Fibroblast of skin of right quadriceps (primary cell): ENCODE measurements around the gene TTLL11.
"Not testable (repeated sequence)": the region's sequence is repeated elsewhere in the genome, so short reads cannot be mapped to it uniquely, and the experiment has no call there.

ENCODE experiments used
- DNase-seq: peaks from one replicate; pipeline ENCODE4 v3.0.0-alpha.2; 2013

The TTLL11 gene

DNA sequence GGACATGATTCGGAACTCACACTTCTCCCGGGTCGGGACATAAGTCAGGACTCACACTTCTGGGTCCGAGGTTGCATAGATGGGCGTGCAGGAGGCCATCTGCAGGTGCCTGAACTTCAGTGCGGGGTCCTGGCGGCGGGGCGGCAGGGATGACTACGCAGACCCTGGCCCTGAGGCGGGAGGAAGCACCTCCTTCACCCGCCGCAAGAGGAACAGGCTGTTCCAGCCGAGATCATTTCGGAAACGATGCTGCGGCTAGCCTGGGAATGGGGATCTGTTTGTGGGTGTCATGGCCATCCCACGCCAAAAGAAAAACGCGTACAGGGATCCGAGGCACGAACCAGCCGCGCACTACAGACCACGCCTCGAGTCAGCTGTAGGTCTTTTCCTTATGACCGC, 196.6 kb downstream of the TTLL11 start:
- DNase-seq: no peak

DNA sequence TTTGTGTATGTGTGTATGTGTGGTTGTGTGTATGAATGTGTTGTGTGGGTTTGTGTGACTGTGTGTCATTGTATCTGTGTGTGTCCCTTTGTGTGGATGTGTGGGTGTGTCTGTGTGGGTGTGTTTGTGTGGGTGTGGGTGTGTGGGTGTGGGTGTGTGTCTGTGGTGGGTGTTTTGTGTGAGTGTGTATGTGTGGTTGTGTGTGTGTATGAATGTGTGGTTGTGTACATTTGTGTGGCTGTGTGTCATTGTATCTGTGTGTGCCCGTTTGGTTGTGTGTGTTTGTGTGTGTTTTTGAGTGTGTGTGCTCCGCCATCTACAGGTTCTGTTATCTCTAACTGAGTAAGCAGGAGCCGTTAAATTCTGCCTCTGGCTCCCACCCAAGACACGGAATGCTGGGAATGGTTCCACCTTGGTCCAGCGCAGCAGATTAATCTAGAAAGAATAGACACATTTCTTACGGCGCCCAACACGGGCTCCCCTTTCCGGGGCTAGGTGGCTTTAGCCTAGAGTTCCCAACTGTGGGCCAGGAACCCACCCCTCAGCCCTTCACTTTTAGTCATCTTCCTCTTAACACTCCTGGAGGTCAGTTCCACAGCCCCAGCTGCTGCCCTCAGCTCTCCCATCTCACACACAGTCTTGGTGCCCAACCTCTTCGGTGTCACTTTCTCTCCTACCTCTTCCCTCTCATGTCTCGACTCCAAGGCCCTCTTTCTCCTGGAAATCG, 197.1 kb downstream of the TTLL11 start:
- peak; percentile 60 for DNase-seq

DNA sequence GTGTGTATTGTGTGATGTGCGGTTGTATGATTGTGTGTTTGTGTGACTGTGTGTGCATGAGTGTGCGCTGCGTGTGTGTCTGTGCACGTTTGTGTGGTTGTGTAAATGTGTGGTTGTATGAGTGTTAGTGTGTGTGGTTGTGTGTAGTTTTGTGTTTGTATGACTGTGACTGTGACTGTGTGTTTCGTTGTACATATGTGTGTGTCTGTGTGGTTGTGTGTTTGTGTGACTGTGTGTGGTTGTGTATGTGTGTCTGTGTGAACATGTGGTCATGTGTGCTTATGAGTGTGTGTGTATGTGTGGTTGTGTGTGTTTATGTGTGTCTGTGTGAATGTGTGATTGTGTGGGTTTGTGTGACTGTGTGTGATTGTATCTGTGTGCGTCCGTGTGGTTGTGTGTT, 197.8 kb downstream of the TTLL11 start:
- DNase-seq: no peak

DNA sequence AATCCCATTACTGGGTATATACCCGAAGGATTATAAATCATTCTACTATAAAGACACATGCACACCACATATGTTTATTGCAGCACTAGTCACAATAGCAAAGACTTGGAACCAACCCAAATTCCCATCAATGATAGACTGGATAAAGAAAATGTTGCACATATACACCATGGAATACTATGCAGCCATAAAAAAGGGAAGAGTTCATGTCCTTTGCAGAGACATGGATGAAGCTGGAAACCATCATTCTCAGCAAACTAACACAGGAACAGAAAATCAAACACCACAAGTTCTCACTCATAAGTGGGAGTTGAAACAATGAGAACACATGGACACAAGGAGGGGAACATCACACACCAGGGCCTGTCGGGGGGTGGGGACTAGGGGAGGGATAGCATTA, 198.7 kb downstream of the TTLL11 start:
- not testable (repeated sequence) for DNase-seq

DNA sequence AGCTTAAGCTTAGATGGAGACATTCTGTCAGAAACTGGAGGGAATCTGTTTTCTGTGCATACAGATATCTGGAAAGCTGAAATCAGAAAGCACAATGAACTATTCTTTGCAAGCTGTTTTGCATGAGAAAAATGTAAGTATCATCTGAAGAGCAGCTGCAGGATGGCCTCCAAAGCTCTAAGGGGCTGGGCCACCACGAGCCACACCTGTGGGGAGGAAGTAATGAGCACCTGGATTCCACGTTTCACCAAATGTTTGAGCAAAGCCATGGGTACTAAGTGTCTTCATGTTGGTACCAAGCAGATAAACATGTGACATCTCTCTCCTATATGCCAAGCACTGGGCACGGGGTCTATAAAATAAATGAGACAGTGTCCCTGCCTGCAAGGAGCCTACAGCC, 199.3 kb downstream of the TTLL11 start:
- DNase-seq: no peak

DNA sequence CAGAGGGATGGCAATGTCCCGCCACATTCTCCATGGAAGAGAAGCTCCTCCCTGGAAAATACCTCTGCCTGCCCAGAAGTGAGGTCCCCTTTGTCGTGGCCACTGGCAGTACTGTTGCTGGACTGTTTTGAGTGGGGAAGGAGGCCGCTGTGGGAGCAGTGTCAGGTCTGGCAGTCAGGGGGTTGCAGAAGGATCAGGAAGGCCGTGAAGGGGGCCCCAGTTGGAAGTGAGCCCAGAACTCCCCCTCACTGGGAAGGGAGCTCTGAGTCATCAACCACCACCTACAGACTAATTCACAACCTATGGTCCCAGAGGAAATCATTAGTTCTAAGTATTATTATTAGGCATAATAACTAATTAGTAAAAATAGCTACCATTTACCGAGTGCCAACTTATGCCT, 200.4 kb downstream of the TTLL11 start:
- peak; percentile 49 for DNase-seq

DNA sequence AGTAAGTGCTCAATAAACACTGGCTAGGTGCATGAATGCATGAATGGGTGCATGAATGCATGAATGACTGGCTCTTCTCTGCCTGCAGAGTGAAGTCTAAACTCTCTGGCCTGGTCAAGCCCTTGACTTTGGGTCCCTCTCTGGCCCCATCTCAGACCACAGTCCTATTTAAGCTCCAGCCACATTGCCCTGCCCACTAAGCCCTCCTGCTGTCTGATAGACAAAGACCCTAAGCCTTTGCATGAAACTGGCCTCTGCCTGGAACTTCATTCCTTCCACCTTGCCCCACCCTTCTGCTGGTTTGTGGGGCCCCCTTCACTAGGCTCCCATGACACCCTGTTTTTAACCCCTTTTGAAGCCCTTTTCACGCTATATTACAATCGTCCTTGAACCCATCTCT, 202.4 kb downstream of the TTLL11 start:
- DNase-seq: no peak

DNA sequence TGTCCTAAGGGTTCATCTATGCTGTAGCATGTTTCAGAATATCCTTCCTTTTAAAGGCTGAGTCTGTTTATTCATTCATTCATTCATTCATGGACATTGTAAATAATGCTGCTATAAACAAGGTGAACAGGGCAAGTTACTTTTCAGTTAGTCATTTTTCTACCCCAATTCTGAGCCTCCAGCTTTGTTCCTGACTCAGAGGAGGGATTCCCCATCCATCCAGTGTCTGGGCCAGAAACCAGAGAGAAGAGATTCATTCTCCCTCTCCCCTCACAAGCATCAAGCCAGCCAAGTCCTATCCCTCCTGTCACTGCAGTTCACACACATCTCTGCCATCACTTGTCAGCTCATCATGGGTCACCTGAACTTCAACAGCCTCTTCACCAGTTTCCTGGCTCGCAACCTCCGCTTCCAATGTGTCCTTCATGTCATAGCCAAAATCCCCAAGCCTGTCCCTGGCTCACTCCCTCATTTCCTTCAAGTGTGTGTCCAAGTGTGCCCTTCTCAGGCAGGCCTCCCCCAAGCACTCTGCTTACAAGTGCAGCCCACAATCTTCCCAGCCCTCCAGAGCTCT, 203.0 kb downstream of the TTLL11 start:
- DNase-seq: peak; percentile 56

DNA sequence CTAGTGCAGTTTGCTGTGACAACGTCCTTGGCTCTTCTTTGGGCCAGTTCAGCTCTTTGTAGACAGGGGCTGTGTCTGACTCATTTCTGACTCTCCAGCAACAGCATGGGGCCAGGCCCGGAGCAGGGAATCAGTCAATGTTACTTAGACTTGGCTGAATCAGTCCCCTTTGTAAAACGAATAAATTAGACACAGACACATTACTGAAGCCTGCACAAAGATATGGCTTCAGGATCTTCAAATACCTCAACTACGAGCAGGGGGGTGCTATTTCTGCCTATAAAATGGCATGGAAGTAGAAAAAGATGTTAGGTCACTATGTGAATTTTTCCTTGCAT, 204.7 kb downstream of the TTLL11 start:
- DNase-seq: peak; percentile 90

DNA sequence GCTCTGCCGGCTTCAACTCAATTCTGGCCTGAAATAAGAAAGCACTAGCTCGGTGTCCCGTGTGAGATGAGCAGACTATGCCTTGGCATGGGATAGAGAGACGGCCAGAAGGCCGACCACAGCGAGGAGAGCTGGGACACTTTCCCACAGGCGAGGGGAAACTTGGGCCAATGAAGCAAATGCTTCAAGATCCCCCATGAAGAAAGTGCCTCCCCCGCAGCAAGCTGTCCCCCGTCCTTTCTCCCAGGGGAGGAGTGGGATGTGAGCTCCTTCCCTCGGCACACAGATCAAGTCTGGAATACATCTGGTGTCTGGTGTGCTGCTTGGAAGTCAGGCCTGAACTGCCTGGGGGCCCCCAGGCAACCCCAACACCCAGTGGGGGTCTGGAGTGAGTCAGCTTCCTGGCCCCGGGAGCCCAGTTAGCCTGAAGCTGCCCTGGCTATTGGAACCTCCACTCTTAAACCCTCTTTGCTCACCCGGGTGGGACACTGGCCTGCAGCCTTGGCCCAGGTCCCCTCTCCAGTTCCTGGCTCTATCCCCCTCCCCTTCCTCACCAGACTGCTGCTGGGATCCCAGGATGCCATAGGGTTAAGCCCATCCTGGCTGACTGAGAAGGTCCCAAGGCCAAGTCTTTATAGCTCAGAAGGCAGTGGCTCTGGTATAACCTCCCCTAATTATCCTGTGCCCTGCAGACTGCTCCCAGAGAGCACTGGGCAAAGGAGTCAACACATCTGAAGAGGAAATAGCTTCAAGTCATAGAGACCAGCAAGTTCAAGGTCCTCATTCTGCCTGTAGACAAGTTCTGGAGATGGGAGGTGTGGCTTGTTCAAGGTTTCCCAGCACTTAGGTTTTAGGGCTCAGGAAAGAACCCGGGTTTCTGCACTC, 205.3 kb downstream of the TTLL11 start:
- peak; percentile 58 for DNase-seq

DNA sequence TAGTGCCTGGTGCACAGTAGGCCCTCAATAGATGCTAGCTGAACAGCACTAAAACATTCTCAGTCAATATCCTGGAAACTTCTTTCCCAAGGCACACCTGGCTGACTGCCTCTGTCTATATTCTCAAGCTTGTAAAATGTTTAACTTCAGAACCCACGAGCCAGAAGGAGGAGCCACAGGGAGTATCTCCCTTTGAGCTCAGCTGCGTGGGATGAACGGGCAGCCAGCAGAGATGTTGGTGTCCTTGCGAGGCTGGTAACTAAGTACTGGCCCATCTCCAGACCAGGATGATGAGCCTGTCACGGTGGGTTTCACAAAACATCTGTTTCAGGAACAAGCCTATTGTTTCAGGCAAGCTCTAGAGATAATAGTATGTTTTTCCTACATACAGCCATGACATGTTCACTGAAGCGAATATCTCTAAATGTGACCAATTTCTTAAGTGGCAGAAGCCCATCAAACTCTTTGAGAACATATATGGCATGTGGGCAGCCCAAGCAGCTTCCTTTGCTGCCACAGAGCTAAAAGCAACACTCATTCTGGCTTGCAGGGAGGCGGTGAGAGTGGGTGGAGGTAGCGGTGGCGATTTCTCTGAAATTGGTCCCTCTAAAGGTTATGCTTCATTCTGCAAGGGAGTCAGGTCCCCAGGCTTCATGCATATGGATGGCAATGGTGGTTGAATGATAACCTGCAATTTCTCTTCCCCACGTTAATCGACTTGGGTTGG, 206.2 kb downstream of the TTLL11 start:
- DNase-seq: no peak

DNA sequence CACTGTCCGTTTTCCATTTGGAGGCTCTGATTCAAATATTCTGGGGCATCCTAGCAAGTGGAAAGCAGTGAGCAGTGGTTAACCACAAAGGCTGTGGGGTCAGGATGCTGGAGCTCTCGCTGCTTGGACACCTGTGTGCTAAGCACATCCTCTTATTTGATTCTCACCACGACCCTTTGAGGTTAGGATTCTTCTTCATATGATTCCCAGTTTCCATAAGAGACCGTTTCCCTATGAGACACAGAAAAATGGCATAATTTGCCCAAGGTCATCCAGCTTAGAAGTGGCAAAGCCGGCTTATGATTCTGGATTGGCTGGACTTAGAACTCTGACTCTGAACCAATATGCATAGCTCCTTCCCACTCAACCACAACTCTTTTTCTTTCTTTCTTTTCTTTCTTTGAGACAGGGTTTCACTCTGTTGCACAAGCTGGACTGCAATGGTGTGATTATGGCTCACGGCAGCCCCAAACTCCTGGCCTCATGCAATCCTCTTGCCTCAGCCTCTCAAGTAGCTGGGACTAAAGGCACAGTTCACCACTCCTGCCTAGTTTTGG, 207.7 kb downstream of the TTLL11 start:
- peak; percentile 37 for DNase-seq

DNA sequence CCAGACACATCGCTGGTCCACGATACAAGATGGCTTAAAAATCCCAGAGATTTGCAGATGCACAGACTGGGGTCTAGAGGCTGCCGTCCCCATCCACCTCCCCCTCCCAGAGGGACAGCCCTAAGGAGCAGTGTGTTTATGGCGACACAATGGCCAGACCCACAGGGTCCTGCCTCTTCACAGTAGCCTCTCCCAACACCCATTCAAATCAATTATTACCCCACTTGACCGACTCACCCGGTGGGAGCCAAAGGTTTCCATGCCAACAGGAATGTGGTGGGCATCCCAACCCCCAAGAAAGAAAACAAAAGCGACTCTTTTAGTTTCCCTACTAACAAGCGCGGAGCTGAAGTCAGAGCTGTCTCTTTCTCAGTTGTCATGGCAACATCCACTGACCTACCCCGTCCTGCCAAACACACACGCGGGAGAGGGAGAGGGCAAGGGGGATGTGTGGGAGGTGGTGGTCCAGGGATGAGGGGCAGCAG, 209.0 kb downstream of the TTLL11 start:
- DNase-seq: no peak

DNA sequence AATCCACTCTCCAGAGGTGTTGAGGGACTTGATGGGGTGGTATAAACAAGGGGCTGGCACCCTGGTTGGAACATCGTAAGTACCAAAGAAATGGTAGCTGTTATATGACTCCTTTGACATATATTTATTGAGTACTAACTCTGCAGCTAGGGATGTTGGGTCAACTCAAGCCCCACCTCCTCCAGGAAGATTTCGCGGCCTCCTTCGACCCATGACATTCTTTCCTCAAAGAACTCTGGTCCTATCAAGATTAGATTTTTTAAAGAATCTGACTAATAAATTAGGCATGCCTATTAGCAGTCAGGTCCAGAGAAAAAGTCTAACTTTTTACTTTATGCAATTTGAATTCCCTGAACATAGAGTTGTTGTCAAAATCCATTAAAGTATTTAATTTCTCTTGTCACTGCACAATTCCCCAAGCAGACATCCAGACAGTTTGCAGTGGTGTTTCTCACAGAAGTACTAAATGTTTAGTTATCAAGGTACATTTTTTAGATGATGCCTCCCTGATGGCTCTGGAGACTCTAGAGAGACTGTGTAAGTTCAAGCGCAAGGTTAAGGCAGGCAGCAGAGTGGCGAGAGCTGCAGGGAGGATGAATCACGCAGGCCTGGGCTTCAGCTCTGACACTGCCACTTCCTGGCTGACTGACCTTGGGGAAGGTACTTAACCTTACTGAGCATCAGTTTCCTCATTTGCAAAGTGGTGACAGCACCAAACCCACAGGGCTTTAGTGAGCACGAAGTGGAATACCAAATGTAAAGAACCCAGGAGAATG, 209.6 kb downstream of the TTLL11 start:
- DNase-seq: peak; percentile 70

DNA sequence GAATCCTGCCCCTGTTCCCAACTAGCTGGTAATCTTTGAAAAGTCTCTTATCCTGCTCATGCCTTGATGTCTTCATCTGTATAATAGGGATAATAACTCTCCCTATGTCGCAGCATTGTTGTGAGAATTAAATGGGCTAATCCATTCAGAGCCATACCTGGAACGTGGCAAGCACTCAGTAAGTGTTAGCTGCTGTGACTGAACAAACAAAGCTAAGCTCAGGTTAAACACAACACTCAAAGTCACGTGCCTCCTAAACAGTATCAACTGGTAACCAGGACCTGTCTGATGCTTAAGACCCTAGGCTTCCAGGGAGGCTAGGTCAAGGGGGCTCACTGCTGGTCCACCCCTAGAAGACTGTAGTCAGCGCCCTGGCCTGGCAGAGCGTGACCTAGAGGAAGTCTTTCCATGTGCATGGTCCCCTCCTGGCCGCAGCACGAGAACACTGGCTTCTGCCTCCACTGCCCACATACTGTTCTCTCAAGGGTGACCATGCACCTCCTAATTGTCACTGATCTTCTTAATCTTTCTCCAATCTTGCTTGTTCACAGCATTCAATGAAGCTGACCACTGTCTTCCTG, 211.1 kb downstream of the TTLL11 start:
- DNase-seq: no peak

DNA sequence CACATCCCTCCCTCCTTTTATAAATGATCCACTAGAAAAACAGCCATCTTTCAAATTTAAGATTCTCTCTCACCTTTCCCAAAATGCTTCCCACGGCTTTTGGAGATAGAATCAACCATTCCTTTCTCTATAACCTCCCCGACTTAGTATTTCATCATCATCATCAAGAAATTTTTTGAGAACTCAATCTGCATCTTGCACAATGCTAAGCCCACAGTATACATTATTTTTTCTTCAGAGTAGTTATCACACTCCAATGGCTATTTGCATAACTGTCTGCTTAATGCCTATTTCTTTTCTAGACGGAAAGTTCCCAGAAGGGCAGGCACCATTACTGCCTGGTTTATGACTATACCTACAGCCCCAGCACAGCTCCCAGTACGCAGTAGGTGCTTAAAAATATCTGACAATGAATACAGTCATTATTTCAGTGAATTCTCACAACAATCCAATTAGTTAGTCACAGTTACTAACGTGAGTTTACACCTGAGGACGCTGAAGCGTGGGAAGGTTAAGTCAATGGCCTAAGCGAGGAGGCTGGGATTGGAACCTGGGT, 212.7 kb downstream of the TTLL11 start:
- no peak for DNase-seq

DNA sequence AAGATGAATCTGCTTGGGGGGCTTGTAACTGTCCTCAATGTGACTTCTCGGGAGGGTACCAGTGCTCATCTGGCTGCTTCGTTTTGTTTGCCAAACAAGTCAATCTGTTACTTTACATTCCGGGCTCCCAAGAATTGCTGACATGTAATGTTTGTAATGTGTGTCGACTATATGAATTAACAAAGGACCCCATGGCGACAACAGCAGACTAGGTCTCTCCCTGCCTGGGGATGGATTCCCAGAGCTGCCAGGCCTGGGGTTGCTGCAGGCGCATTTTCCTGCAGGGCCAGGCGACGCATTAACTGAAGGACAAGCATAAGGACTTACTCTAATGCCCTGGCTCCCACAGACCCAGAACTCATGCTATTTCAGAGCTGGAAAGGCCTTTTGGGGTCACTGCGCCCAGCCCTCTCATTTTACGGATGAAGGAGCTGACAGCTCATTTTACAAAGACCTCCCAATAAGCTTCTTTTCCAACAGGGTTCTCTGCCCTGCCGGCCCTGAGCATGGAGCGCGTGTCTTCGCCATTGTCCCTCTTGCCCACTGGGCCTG, 214.8 kb downstream of the TTLL11 start:
- DNase-seq: no peak

DNA sequence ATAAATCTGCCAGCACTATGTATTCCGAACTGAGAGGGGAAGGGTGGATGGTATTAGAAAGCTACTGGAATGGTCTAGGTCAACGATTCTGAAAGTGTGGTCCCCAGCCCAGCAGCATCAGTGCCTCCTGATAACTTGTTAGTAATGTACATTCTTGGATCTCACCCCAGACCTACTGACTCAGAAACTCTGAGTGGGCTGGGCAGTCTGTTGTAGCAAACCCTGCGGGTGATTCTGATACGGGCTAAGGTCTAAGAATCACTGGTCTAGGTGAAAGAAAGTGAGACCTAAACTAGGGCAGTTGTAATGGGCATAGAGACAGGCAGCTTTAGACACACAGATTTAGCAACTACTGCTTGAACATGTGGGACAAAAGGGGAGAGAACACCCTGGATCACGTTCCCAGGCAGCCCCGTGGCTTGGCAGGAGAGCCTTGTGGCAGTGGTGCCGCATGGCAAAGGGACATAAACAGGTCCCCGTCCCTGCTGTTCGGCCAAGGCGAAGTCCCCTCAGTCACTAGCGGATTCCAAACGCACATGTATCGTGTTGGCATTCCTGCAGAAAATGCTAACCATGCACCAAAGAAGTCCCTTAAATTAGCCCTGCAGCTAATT, 216.3 kb downstream of the TTLL11 start:
- peak; percentile 69 for DNase-seq

DNA sequence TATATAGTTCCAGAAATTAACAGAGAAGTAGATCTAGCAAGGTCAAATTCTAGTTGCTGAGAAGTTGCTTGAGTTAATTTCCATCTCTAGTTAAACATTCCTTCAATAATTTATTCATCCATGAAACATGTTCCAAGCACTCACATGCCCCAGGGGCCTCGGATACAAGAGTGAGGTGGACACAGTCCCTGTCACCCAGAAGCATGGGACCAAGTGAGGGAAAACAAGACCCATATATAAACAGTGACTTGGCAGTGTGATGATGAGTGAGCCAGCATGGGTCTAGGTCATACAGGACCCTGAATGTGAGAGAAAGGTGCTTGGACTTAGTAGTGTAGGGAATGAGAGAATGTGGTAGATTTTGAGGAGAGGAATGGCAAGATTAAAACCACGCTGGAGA, 216.9 kb downstream of the TTLL11 start:
- DNase-seq: no peak

DNA sequence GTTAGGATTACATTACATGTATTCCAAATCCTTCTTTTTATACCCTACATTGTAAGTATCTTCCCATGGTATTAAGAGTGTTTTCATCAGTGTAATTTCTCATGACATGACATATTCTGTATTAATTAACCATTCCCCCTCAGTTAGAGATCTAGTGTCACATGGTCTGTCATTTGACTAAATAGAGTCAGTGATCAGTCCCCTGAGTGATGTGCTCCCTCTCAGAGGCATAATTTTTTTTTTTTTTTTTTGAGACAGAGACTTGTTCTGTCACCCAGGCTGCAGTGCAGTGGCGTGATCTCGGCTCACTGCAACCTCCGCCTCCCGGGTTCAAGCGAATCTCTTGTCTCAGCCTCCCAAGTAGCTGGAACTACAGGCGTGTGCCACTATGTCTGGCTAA, 218.6 kb downstream of the TTLL11 start:
- DNase-seq: no peak
